Lower leg skin (tissue), 4 donors: ENCODE results near the gene CD151. TPM values are rescaled to one million over a fixed set of nuclear protein-coding genes. Genes with fewer than 3 reads are reported as not detected.

Experiments used
- DNase-seq, 2 donors: peaks; one replicate each; pipeline ENCODE4 v3.0.0-alpha.2; 2019; ENCODE audit warnings: low spot score in 2 of 2
- H3K4me3 ChIP-seq: fragments of 200-600 bp; sonication (generic); 2 replicates; pipeline ENCODE4 v1.5.1; 2017; ENCODE audit warnings: mild to moderate bottlenecking, low read depth; ENCODE audit not compliant: poor library complexity, severe bottlenecking
- POLR2A ChIP-seq, 2 donors: fragments of 450-650 bp; IDR thresholded peaks; one replicate each; pipeline ENCODE4 v1.6.1; 2016 to 2017; ENCODE audit warnings: antibody characterized with exemption in 2 of 2, mild to moderate bottlenecking in 1 of 2, moderate library complexity in 1 of 2
- WGBS, 2 donors: methylation state at CpG; one replicate each; pipeline ENCODE4 v1.1.5; 2018; 5-methylcytosine and 5-hydroxymethylcytosine counted together
- intact Hi-C: fragments of 100-400 bp; cut with DNase I; formaldehyde crosslinking; loops from one replicate; pipeline ENCODE4 v1.15.0; 2023; ENCODE audit warnings: low total_unique reads
- total RNA-seq, 4 donors: library from RNA; depleted of rRNA; stranded (reverse); fragments of >200 nt; gene quantifications; one replicate each; pipeline ENCODE4 v1.1.0, GENCODE V29; 2016
- TF ChIP-seq, protein P1 (sequence below), 3 donors: fragments of 450-650 bp; IDR thresholded peaks; one replicate each; pipeline ENCODE4 v1.5.1; 2016; ENCODE audit warnings: antibody characterized with exemption in 3 of 3, mild to moderate bottlenecking in 3 of 3, moderate library complexity in 2 of 3

The CD151 gene
- total RNA-seq, 4 donors from 2014 or later = 124 to 186 (median 157) TPM

DNA sequence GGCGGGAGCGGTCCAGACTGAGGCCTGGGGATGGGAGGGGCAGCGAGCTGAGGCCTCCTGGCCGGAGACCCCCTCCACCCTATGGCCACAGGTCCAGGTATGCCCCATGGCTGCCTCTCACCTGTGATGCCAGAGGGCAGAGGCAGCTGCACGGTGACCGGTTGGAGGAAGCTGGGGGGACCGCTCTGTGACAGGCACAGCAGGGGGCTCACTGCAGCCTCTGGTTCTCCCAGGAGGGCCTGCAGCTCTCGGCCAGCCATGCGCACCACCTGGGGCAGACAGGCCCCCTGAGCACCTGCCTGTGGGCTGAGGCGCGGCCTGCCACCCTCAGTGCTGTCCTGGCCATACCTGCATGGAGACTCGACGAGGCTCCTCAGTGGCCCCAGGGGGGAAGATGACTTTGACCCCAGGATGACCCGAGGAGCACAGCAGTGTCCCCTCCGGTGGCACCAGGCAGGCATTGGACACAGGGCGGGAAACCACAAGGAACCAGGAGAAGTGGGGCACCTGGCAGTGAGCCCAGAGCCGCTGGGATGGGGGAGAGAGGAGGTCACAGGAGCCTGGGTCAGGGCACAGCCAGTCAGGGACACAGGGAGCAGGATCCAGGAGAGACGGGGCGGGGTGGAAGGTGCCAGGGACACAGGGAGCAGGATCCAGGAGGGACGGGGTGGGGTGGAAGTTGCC, 31.5 kb upstream of the CD151 start:
- TF ChIP-seq POLR2A (IDR thresholded peaks at IDR 0.05) = no peak
- TF ChIP-seq, protein P1, sequence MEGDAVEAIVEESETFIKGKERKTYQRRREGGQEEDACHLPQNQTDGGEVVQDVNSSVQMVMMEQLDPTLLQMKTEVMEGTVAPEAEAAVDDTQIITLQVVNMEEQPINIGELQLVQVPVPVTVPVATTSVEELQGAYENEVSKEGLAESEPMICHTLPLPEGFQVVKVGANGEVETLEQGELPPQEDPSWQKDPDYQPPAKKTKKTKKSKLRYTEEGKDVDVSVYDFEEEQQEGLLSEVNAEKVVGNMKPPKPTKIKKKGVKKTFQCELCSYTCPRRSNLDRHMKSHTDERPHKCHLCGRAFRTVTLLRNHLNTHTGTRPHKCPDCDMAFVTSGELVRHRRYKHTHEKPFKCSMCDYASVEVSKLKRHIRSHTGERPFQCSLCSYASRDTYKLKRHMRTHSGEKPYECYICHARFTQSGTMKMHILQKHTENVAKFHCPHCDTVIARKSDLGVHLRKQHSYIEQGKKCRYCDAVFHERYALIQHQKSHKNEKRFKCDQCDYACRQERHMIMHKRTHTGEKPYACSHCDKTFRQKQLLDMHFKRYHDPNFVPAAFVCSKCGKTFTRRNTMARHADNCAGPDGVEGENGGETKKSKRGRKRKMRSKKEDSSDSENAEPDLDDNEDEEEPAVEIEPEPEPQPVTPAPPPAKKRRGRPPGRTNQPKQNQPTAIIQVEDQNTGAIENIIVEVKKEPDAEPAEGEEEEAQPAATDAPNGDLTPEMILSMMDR (IDR thresholded peaks at IDR 0.05) = no peak
- H3K4me3 ChIP-seq = no peak overlapping the region
- no peak for DNase-seq
- WGBS, 2 donors = 83 to 90% methylated on average over 9 to 20 of the region's 20 CpGs
- intact Hi-C loops = no loop called here

DNA sequence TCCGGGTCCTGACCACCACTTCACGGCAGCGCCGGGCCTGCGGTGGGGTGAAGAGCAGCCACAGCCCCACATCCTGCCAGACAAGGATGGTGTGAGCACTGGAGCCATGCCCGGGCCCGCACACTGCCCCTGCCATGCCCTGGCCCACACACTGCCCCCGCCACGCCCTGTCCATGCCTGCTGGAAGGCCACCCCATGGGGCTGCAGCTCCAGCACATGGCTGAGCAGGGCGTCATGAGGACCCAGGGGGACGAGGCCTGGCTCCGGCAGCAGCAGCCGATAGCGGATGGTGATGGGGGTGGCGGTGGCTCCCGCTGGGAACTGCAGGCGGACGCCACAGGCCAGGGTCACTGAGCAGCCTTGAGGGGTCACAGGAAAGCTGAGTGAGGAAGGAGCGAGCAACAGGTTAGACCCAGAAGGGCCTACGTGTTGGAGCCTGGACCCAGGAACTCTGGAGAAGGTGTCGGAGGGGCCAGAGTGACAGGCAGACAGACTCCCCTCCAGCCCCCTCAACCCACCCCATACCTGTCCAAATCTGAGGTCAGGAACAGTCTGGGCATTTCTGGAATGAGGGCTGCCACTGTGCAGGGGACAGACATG, 30.6 kb upstream of the CD151 start:
- intact Hi-C loops = no loop called here
- WGBS, 2 donors = 95 to 97% methylated on average over 18 to 19 of the region's 21 CpGs
- TF ChIP-seq, protein P1 (IDR thresholded peaks at IDR 0.05) = no peak
- no peak for TF ChIP-seq POLR2A (IDR thresholded peaks at IDR 0.05)
- no peak for DNase-seq
- no peak overlapping the region for H3K4me3 ChIP-seq

DNA sequence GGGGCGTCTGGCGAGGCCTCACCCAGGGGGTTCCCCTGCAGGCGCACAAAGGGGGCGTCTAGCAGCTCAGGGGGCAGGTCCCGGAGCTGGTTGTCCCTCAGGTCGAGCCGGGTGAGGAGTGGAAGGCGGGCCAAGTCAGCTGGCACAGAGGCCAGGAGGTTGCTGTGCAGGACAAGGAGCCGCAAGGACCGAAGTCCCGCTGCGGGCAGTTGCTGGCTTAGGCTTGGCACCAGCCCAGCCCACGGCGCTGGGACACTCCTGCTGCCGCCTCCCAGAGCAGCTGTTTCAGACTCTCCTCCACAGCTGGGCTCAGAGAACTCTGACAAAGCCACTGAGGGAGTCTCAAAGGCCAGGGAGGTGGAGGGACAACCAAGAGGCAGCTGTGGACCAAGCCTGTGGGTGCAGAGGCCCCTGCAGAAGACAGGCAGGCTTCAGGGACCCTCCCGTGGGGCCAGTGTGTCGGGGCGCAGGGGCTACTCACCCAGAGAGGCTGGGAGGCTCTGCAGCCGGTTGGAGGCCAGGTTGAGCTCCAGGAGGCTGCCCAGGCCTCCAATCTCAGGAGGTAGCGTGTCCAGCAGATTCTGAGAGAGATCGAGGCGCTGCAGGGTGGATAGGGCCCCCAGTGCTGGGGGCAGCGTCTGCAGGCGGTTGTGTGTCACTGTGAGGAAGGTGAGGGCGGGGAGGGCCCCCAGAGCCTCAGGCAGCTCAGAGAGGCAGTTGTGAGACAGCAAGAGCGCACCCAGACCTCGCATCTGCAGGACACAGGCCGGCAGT, 29.9 kb upstream of the CD151 start:
- TF ChIP-seq, protein P1 (IDR thresholded peaks at IDR 0.05) = no peak
- TF ChIP-seq POLR2A (IDR thresholded peaks at IDR 0.05) = no peak
- no peak for DNase-seq
- 90 to 91% methylated on average over 26 to 28 of the region's 28 CpGs for WGBS, 2 donors
- intact Hi-C loops = no loop called here
- H3K4me3 ChIP-seq = no peak overlapping the region

DNA sequence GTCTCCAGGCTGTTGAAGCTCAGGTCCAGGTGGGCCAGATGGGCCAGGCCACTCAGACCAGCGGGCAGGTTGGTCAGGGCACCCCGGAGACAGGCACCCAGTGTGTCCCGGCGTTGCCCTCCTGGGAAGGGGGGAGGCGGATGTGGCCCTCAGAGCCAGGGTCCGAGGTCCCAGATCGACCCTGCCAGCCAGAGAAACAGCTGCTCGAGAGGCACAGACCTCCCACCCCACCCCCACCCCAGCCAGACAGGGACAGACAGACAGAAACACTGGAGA, 29.3 kb upstream of the CD151 start:
- intact Hi-C loops = no loop called here
- 89% methylated on average over 8 of the region's 8 CpGs; no CpG with 5 or more reads in 1 of the 2 donors for WGBS, 2 donors

DNA sequence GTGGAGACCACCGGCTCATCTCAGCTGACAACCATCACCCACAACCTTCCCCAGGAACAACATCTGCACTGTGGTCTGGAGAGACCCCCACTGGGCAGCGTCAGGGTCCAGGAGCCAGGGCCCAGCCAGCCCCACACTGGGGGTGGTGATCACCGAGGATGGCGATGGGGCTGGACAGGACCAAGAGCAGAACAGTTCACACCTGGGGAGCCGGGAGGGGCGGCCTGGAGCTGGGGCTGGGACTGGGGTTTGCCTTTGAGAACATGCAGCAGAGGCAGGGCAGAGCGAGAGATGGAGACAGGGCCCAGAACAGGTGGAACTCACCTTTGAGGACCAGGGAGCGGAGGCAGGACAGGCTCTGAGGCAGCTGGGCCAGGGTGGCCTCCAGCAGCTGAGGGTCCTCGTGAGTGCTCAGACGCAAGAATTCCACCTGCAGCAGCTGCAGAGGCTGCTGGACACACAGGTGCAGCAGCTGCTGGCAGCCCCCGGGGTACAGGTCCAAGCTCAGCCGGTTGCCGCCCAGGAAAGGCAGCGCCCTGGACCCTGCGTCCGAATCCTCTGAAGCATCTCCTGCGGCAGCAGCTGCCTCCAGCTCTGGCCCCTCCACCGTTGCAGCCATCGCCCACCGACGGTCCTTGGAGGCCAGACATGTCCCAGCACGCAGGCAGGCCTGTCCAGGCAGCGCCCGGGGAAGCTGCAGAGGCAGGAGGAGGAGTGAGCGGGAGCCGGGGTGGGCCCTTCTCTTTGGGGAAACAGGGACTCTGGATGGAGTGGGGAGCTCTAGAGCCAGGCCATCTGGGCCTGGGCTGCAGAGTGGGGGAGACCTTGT, 28.8 kb upstream of the CD151 start:
- DNase-seq = no peak
- no peak overlapping the region for H3K4me3 ChIP-seq
- intact Hi-C loops = no loop called here
- no peak for TF ChIP-seq POLR2A (IDR thresholded peaks at IDR 0.05)
- TF ChIP-seq, protein P1 (IDR thresholded peaks at IDR 0.05) = no peak
- WGBS, 2 donors = 46 to 51% methylated on average over 23 to 25 of the region's 26 CpGs

More for the DNA sequence above, 29.3 kb upstream of the CD151 start:
- no peak overlapping the region for H3K4me3 ChIP-seq
- TF ChIP-seq POLR2A (IDR thresholded peaks at IDR 0.05) = no peak
- TF ChIP-seq, protein P1 (IDR thresholded peaks at IDR 0.05) = no peak
- no peak for DNase-seq
